GM12878 (cell line): Measurements from ENCODE around the gene RAPGEF1. TPM values are rescaled to one million over a fixed set of nuclear protein-coding genes. Genes with fewer than 3 reads are reported as not detected.

Experiments used
- ATAC-seq: fragments of 200-7000 bp; cut with Tn5 transposase; 3 replicates; pipeline ENCODE4 v1.9.1; 2020; ENCODE audit warnings: mild to moderate bottlenecking, moderate library complexity
- BruUV-seq: library from RNA; stranded (reverse); fragments of 400-500 nt; replicated peaks from 2 replicates; lab custom pipeline; 2021; lab: Mats Ljungman, UMichigan
- CTCF ChIA-PET: fragments of 300-600 bp; sonication (Branson Sonifier 250); formaldehyde crosslinking; extraction: SDS; loops from one replicate; lab custom pipeline; 2021; ENCODE audit warnings: inconsistent platforms; lab: Yijun Ruan, JAX
- POLR2A ChIA-PET: fragments of 350-600 bp; formaldehyde crosslinking; extraction: SDS; loops from one replicate; lab custom pipeline; 2021; ENCODE audit warnings: inconsistent platforms; lab: Charles Lee
- RAD21 ChIA-PET: fragments of 300-600 bp; sonication (Branson Sonifier 250); formaldehyde crosslinking; loops from one replicate; lab custom pipeline; 2023; ENCODE audit warnings: antibody characterized with exemption; ENCODE audit not compliant: unreplicated experiment; lab: Charles Lee
- SMC1A ChIA-PET: fragments of 300-600 bp; sonication (Branson Sonifier 250); formaldehyde crosslinking; loops from one replicate; lab custom pipeline; 2023; ENCODE audit not compliant: unreplicated experiment, uncharacterized antibody; lab: Charles Lee
- DNase-seq: peaks from one replicate; pipeline ENCODE4 v3.0.0-alpha.2; 2011; ENCODE audit warnings: low read depth, low spot score
- FAIRE-seq: peaks from 3 replicates; lab custom pipeline; 2011; peaks lifted over from hg19 to GRCh38; lab: Jason Lieb, UNC
- H2AFZ ChIP-seq: 2 replicates; pipeline ENCODE4 v1.6.0; 2011; ENCODE audit warnings: low read depth, low read length, control low read depth; ENCODE audit not compliant: control insufficient read depth
- H3K27ac ChIP-seq: 2 replicates; pipeline ENCODE4 v1.5.1; 2011; ENCODE audit warnings: control low read depth; ENCODE audit not compliant: control insufficient read depth, insufficient read depth
- H3K27me3 ChIP-seq, 2 experiments: replicated peaks in 1 of 2; 2 replicates each; pipeline versions ENCODE4 v1.6.0 to v1.6.1; 2011; ENCODE audit warnings: low read length in 1 of 2; ENCODE audit not compliant: control insufficient read depth in 2 of 2, insufficient read depth in 2 of 2
- H3K36me3 ChIP-seq, 2 experiments: 2 replicates each; pipeline ENCODE4 v1.5.1; 2011; ENCODE audit warnings: low read length in 1 of 2; ENCODE audit not compliant: control insufficient read depth in 2 of 2, insufficient read depth in 2 of 2
- H3K4me1 ChIP-seq: 2 replicates; pipeline ENCODE4 v1.6.1; 2011; ENCODE audit warnings: mild to moderate bottlenecking, low read length, moderate library complexity, mixed read lengths; ENCODE audit not compliant: control insufficient read depth, insufficient read depth
- H3K4me2 ChIP-seq: 2 replicates; pipeline ENCODE4 v1.6.0; 2011; ENCODE audit warnings: control low read depth; ENCODE audit not compliant: control insufficient read depth, insufficient read depth
- H3K4me3 ChIP-seq: fragments of 200-600 bp; sonication (generic); 2 replicates; pipeline ENCODE4 v1.5.1; 2016
- H3K79me2 ChIP-seq: 2 replicates; pipeline ENCODE4 v1.6.0; 2011; ENCODE audit warnings: low read length; ENCODE audit not compliant: control insufficient read depth, insufficient read depth
- H3K9ac ChIP-seq: 2 replicates; pipeline ENCODE4 v1.8.0; 2011; ENCODE audit warnings: low read length, control low read depth, mixed read lengths; ENCODE audit not compliant: control insufficient read depth, insufficient read depth
- H3K9me3 ChIP-seq: replicated peaks from 3 replicates; pipeline ENCODE4 v1.5.1; 2011; ENCODE audit warnings: mild to moderate bottlenecking, low read length; ENCODE audit not compliant: control insufficient read depth, insufficient read depth
- H4K20me1 ChIP-seq: 2 replicates; pipeline ENCODE4 v1.6.0; 2011; ENCODE audit not compliant: control insufficient read depth, insufficient read depth
- CBX3 ChIP-seq: fragments of 200-600 bp; sonication (generic); IDR thresholded peaks from 2 replicates; pipeline ENCODE4 v1.6.1; 2016; ENCODE audit warnings: low read depth, borderline replicate concordance
- FOXK2 ChIP-seq: fragments of 450-650 bp; IDR thresholded peaks from 2 replicates; pipeline ENCODE4 v1.6.1; 2017; ENCODE audit warnings: mild to moderate bottlenecking, moderate library complexity
- IKZF2 ChIP-seq, 2 experiments: fragments of 450-650 bp; IDR thresholded peaks; 2 replicates each; pipeline ENCODE4 v1.6.1; 2017; ENCODE audit warnings: mild to moderate bottlenecking in 2 of 2, moderate library complexity in 2 of 2
- MEF2B ChIP-seq: fragments of 450-650 bp; IDR thresholded peaks from 2 replicates; pipeline ENCODE4 v1.6.1; 2018; ENCODE audit warnings: mild to moderate bottlenecking, moderate library complexity; ENCODE audit not compliant: partially characterized antibody, poor library complexity, severe bottlenecking
- MXI1 ChIP-seq: fragments of 150-350 bp; IDR thresholded peaks from 2 replicates; pipeline ENCODE4 v1.6.1; 2011; ENCODE audit warnings: low read depth, mild to moderate bottlenecking, inconsistent platforms, low read length, improper control_type of control experiment
- NR2C1 ChIP-seq: fragments of 450-650 bp; IDR thresholded peaks from 2 replicates; pipeline ENCODE4 v1.6.1; 2017; ENCODE audit warnings: antibody characterized with exemption, mild to moderate bottlenecking, moderate library complexity
- POLR2AphosphoS2 ChIP-seq: IDR thresholded peaks from 2 replicates; pipeline ENCODE4 v1.6.1; 2011; ENCODE audit warnings: low read depth, mild to moderate bottlenecking, low read length, improper control_type of control experiment, moderate library complexity
- SMAD5 ChIP-seq: IDR thresholded peaks from 2 replicates; pipeline ENCODE4 v1.6.1; 2016; ENCODE audit warnings: antibody characterized with exemption, low read depth
- ZNF274 ChIP-seq: IDR thresholded peaks from one replicate; pipeline ENCODE4 v1.8.0; 2011; ENCODE audit not compliant: insufficient read length, insufficient read depth
- WGBS: methylation state at CpG from one replicate; pipeline ENCODE4 v1.1.6; 2016; ENCODE audit warnings: low lambda C conversion rate; ENCODE audit not compliant: insufficient replicate concordance, insufficient coverage; ENCODE audit errors: missing lambda C conversion rate; 5-methylcytosine and 5-hydroxymethylcytosine counted together
- in situ Hi-C: fragments of 300-500 bp; cut with MboI; formaldehyde crosslinking; loops from 9 replicates; pipeline ENCODE4 v1.14.3; 2018; ENCODE audit warnings: mixed read lengths
- intact Hi-C: fragments of 100-400 bp; cut with micrococcal nuclease; formaldehyde crosslinking; loops from one replicate; pipeline ENCODE4 v1.14.2; 2022; ENCODE audit not compliant: unreplicated experiment
- polyA plus RNA-seq, 11 experiments: library from polyadenylated mRNA; depleted of rRNA in 4 of 11; unstranded in 6 of 11; stranded (reverse) in 5 of 11; fragments of >200 nt; fragmentation: Nextera tagmentation in 4 of 11; fragmentation: Illumina TruSeq in 1 of 11; extraction: Ambion mirVana in 4 of 11; extraction: Trizol in 1 of 11; gene quantifications; 1 replicate in 1 of 11; 2 replicates in 10 of 11; pipeline versions ENCODE4 v1.2.1 to v1.2.3, GENCODE V29; 2011 to 2016; ENCODE audit warnings: inconsistent platforms in 2 of 11, missing spikeins in 2 of 11, low read depth in 1 of 11
- total RNA-seq, 4 experiments: library from RNA; depleted of rRNA in 3 of 4; stranded (reverse); fragments of >200 nt in 3 of 4; fragmentation: Illumina TruSeq in 1 of 4; extraction: Trizol in 1 of 4; gene quantifications; 2 replicates each; pipeline versions ENCODE4 v1.2.1 to v1.2.3, GENCODE V29; 2013 to 2021
- TF ChIP-seq, protein P1 (sequence below): fragments of 450-650 bp; formaldehyde crosslinking; IDR thresholded peaks from 2 replicates; pipeline ENCODE4 v1.5.0; 2022; ENCODE audit warnings: mild to moderate bottlenecking, missing genetic modification characterization
- TF ChIP-seq, protein P2 (sequence below): fragments of 450-650 bp; IDR thresholded peaks from 2 replicates; pipeline ENCODE4 v1.6.1; 2017; ENCODE audit warnings: mild to moderate bottlenecking, moderate library complexity
- TF ChIP-seq, protein P3 (sequence below): IDR thresholded peaks from 2 replicates; pipeline ENCODE4 v1.6.1; 2012; ENCODE audit warnings: improper control_type of control experiment, low read depth, low read length; ENCODE audit not compliant: insufficient replicate concordance

Gene RAPGEF1
- total and polyA plus RNA-seq, 10 of the 15 experiments (the other 5 are each of a cell fraction or from before 2014, with no cell fraction given), result 0.42 to 113 (median 45.9) TPM

GRCh38 chr9:131596430-131596743 lies 143.5 kb downstream of the RAPGEF1 start:
- H3K36me3 ChIP-seq, result peaks cover 38 to 42% of the 10 kb centered on the region in 2 experiments
- 98% methylated on average over 4 of the region's 4 CpGs for WGBS
- ATAC-seq (no peak), FAIRE-seq (no peak), DNase-seq (no peak)
- H3K4me3 ChIP-seq, result no peak overlapping the region
- in situ Hi-C loops (loop anchor here (25.0 kb wide), 1 partner anchor 641 kb away; no protein-coding TSS in a partner anchor), intact Hi-C loops (no loop called here)
- no peaks in the 10 kb centered on the region for H4K20me1 ChIP-seq
- no peak overlapping the region for H3K9ac ChIP-seq
- H3K27me3 ChIP-seq, result no peaks in the 10 kb centered on the region
- no TSS peak for BruUV-seq
- H3K4me1 ChIP-seq, result no peaks in the 10 kb centered on the region
- POLR2A ChIA-PET, result no interaction called here
- SMC1A ChIA-PET, result no interaction called here
- CTCF ChIA-PET, result no interaction called here
- no peaks in the 10 kb centered on the region for H3K79me2 ChIP-seq
- H3K27ac ChIP-seq, result no peak overlapping the region
- H3K4me2 ChIP-seq, result no peak overlapping the region
- no peak overlapping the region for H2AFZ ChIP-seq
- no peaks in the 10 kb centered on the region for H3K9me3 ChIP-seq
- RAD21 ChIA-PET, result interaction anchor here (1.0 kb wide), 1 partner anchor 144 kb away, joined by 3 read pairs; no protein-coding TSS in a partner anchor
- TF ChIP-seq MEF2B (no peak), SMAD5 (no peak), NR2C1 (no peak), FOXK2 (no peak), ZNF274 (no peak), POLR2AphosphoS2 (no peak), CBX3 (no peak), MXI1 (no peak), IKZF2 (IDR thresholded peaks at IDR 0.05) (no peak)
- TF ChIP-seq, protein P1, sequence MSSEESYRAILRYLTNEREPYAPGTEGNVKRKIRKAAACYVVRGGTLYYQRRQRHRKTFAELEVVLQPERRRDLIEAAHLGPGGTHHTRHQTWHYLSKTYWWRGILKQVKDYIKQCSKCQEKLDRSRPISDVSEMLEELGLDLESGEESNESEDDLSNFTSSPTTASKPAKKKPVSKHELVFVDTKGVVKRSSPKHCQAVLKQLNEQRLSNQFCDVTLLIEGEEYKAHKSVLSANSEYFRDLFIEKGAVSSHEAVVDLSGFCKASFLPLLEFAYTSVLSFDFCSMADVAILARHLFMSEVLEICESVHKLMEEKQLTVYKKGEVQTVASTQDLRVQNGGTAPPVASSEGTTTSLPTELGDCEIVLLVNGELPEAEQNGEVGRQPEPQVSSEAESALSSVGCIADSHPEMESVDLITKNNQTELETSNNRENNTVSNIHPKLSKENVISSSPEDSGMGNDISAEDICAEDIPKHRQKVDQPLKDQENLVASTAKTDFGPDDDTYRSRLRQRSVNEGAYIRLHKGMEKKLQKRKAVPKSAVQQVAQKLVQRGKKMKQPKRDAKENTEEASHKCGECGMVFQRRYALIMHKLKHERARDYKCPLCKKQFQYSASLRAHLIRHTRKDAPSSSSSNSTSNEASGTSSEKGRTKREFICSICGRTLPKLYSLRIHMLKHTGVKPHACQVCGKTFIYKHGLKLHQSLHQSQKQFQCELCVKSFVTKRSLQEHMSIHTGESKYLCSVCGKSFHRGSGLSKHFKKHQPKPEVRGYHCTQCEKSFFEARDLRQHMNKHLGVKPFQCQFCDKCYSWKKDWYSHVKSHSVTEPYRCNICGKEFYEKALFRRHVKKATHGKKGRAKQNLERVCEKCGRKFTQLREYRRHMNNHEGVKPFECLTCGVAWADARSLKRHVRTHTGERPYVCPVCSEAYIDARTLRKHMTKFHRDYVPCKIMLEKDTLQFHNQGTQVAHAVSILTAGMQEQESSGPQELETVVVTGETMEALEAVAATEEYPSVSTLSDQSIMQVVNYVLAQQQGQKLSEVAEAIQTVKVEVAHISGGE (CRISPR knock-in tag), result no peak
- TF ChIP-seq, protein P2, sequence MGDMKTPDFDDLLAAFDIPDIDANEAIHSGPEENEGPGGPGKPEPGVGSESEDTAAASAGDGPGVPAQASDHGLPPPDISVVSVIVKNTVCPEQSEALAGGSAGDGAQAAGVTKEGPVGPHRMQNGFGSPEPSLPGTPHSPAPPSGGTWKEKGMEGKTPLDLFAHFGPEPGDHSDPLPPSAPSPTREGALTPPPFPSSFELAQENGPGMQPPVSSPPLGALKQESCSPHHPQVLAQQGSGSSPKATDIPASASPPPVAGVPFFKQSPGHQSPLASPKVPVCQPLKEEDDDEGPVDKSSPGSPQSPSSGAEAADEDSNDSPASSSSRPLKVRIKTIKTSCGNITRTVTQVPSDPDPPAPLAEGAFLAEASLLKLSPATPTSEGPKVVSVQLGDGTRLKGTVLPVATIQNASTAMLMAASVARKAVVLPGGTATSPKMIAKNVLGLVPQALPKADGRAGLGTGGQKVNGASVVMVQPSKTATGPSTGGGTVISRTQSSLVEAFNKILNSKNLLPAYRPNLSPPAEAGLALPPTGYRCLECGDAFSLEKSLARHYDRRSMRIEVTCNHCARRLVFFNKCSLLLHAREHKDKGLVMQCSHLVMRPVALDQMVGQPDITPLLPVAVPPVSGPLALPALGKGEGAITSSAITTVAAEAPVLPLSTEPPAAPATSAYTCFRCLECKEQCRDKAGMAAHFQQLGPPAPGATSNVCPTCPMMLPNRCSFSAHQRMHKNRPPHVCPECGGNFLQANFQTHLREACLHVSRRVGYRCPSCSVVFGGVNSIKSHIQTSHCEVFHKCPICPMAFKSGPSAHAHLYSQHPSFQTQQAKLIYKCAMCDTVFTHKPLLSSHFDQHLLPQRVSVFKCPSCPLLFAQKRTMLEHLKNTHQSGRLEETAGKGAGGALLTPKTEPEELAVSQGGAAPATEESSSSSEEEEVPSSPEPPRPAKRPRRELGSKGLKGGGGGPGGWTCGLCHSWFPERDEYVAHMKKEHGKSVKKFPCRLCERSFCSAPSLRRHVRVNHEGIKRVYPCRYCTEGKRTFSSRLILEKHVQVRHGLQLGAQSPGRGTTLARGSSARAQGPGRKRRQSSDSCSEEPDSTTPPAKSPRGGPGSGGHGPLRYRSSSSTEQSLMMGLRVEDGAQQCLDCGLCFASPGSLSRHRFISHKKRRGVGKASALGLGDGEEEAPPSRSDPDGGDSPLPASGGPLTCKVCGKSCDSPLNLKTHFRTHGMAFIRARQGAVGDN, result no peak
- TF ChIP-seq, protein P3, sequence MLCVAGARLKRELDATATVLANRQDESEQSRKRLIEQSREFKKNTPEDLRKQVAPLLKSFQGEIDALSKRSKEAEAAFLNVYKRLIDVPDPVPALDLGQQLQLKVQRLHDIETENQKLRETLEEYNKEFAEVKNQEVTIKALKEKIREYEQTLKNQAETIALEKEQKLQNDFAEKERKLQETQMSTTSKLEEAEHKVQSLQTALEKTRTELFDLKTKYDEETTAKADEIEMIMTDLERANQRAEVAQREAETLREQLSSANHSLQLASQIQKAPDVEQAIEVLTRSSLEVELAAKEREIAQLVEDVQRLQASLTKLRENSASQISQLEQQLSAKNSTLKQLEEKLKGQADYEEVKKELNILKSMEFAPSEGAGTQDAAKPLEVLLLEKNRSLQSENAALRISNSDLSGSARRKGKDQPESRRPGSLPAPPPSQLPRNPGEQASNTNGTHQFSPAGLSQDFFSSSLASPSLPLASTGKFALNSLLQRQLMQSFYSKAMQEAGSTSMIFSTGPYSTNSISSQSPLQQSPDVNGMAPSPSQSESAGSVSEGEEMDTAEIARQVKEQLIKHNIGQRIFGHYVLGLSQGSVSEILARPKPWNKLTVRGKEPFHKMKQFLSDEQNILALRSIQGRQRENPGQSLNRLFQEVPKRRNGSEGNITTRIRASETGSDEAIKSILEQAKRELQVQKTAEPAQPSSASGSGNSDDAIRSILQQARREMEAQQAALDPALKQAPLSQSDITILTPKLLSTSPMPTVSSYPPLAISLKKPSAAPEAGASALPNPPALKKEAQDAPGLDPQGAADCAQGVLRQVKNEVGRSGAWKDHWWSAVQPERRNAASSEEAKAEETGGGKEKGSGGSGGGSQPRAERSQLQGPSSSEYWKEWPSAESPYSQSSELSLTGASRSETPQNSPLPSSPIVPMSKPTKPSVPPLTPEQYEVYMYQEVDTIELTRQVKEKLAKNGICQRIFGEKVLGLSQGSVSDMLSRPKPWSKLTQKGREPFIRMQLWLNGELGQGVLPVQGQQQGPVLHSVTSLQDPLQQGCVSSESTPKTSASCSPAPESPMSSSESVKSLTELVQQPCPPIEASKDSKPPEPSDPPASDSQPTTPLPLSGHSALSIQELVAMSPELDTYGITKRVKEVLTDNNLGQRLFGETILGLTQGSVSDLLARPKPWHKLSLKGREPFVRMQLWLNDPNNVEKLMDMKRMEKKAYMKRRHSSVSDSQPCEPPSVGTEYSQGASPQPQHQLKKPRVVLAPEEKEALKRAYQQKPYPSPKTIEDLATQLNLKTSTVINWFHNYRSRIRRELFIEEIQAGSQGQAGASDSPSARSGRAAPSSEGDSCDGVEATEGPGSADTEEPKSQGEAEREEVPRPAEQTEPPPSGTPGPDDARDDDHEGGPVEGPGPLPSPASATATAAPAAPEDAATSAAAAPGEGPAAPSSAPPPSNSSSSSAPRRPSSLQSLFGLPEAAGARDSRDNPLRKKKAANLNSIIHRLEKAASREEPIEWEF, result no peak
